GM21526 (cell line): ENCODE results near the gene SYNGR3.
"Not testable (repeated sequence)": the region's sequence is repeated elsewhere in the genome, so short reads cannot be mapped to it uniquely, and the experiment has no call there.

Experiments used
- ATAC-seq: cut with Tn5 transposase; IDR thresholded peaks from one replicate; pipeline ENCODE4 v1.9.1; 2021; ENCODE audit warnings: moderate library complexity; ENCODE audit not compliant: unreplicated experiment, low FRiP score

The SYNGR3 gene

GRCh38 chr16:2006317-2006716 is 16.5 kb downstream of the SYNGR3 start:
- ATAC-seq = no peak

GRCh38 chr16:2007081-2007836 is 17.5 kb downstream of the SYNGR3 start:
- no peak for ATAC-seq

GRCh38 chr16:2008009-2008526 is 18.3 kb downstream of the SYNGR3 start:
- ATAC-seq = no peak

- ATAC-seq = no peak
Observed at GRCh38 chr16:2008631-2009163, 18.9 kb downstream of the SYNGR3 start.

GRCh38 chr16:2009164-2009711 is 19.5 kb downstream of the SYNGR3 start:
- peak; percentile 18 for ATAC-seq

- ATAC-seq = peak; percentile 58
Observed at GRCh38 chr16:2009791-2010510, 20.2 kb downstream of the SYNGR3 start, which contains the start of gene ZNF598. Gene ZNF598 (minus strand): TSS chr16:2009821.

- ATAC-seq = not testable (repeated sequence)
Observed at GRCh38 chr16:2011726-2012125, 22.0 kb downstream of the SYNGR3 start.

- no peak for ATAC-seq
Observed at GRCh38 chr16:2013527-2013926, 23.8 kb downstream of the SYNGR3 start.

- ATAC-seq = no peak
Observed at GRCh38 chr16:2015117-2015946, 25.6 kb downstream of the SYNGR3 start.

GRCh38 chr16:2015947-2016208 is 26.1 kb downstream of the SYNGR3 start:
- ATAC-seq = no peak

GRCh38 chr16:2016407-2016922 is 26.7 kb downstream of the SYNGR3 start:
- ATAC-seq = no peak

- ATAC-seq = no peak
Observed at GRCh38 chr16:2019518-2019920, 29.7 kb downstream of the SYNGR3 start, which contains the start of gene NPW. Gene NPW (plus strand): TSS chr16:2019785.

- no peak for ATAC-seq
Observed at GRCh38 chr16:2019921-2020831, 30.4 kb downstream of the SYNGR3 start.

GRCh38 chr16:2022723-2023091 is 32.9 kb downstream of the SYNGR3 start:
- no peak for ATAC-seq

GRCh38 chr16:2023092-2024031 is 33.6 kb downstream of the SYNGR3 start:
- ATAC-seq = peak; percentile 69

- ATAC-seq = no peak
Observed at GRCh38 chr16:2024032-2024420, 34.3 kb downstream of the SYNGR3 start.

GRCh38 chr16:2025251-2025650 is 35.5 kb downstream of the SYNGR3 start:
- ATAC-seq = no peak

GRCh38 chr16:2025878-2026460 is 36.2 kb downstream of the SYNGR3 start:
- no peak for ATAC-seq
